T-cell (primary cell): ENCODE results near the gene TMEM128. TPM values are rescaled to one million over a fixed set of nuclear protein-coding genes. Genes with fewer than 3 reads are reported as not detected.
A peak's percentile ranks its signal among the peaks of the same experiment; 100 is the strongest.
"Not testable (repeated sequence)": the region's sequence is repeated elsewhere in the genome, so short reads cannot be mapped to it uniquely, and the experiment has no call there.

Source experiments
- ATAC-seq, 4 experiments: fragments of 200-7000 bp in 3 of 4; fragments of 150-1000 bp in 1 of 4; cut with Tn5 transposase; replicated peaks in 1 of 4; 1 replicate in 3 of 4; 2 replicates in 1 of 4; pipeline ENCODE4 v1.10.0; 2021; ENCODE audit warnings: moderate library complexity in 3 of 4, mild to moderate bottlenecking in 2 of 4, moderate number of reproducible peaks in 1 of 4
- CTCF ChIA-PET, 2 donors: fragments of 300-600 bp; sonication (Branson Sonifier 250); formaldehyde crosslinking; loops; one replicate each; lab custom pipeline; 2022; ENCODE audit warnings: antibody characterized with exemption in 2 of 2; lab: Charles Lee
- POLR2A ChIA-PET, 2 donors: fragments of 300-600 bp; sonication (Branson Sonifier 250); formaldehyde crosslinking; loops; one replicate each; lab custom pipeline; 2022; ENCODE audit warnings: antibody characterized with exemption in 2 of 2; lab: Charles Lee
- DNase-seq, 35 experiments: peaks; one replicate each; pipeline versions ENCODE4 v3.0.0 to v3.0.0-alpha.2; 2013 to 2023
- H3K27ac ChIP-seq: one replicate; pipeline ENCODE4 v1.5.1; 2013; ENCODE audit warnings: low read length
- H3K27me3 ChIP-seq, 2 experiments: replicated peaks in 1 of 2; 1 replicate in 1 of 2; 2 replicates in 1 of 2; pipeline versions ENCODE4 v1.6.1 to v1.7.0; 2013; ENCODE audit warnings: low read length in 1 of 2, mixed read lengths in 1 of 2; ENCODE audit not compliant: control insufficient read depth in 2 of 2, insufficient read depth in 2 of 2; ENCODE audit errors: extremely low read depth in 1 of 2
- H3K36me3 ChIP-seq, 2 donors: 1 replicate in 1 of 2; 2 replicates in 1 of 2; pipeline versions ENCODE4 v1.6.1 to v1.7.0; 2013; ENCODE audit warnings: low read length in 1 of 2; ENCODE audit not compliant: control insufficient read depth in 2 of 2, insufficient read depth in 1 of 2; ENCODE audit errors: extremely low read depth in 1 of 2
- H3K4me1 ChIP-seq, 2 experiments: 1 replicate in 1 of 2; 2 replicates in 1 of 2; pipeline versions ENCODE4 v1.6.1 to v1.7.0; 2013; ENCODE audit warnings: low read length in 2 of 2, mixed read lengths in 1 of 2; ENCODE audit not compliant: insufficient read depth in 2 of 2, control insufficient read depth in 1 of 2; ENCODE audit errors: extremely low read depth in 1 of 2
- H3K4me3 ChIP-seq, 2 donors: 1 replicate in 1 of 2; 2 replicates in 1 of 2; pipeline versions ENCODE4 v1.5.1 to v1.7.0; 2013; ENCODE audit warnings: mild to moderate bottlenecking in 2 of 2, low read length in 1 of 2, moderate library complexity in 1 of 2; ENCODE audit not compliant: control insufficient read depth in 1 of 2; ENCODE audit errors: extremely low read depth in 1 of 2
- H3K9me3 ChIP-seq: 2 replicates; pipeline ENCODE4 v1.7.0; 2013
- H3K27ac Mint-ChIP-seq, 2 donors: one replicate each; pipeline ENCODE4 v1.8.0; 2020 to 2021; ENCODE audit warnings: mild to moderate bottlenecking in 2 of 2, mixed read lengths in 2 of 2
- H3K27me3 Mint-ChIP-seq, 2 donors: one replicate each; pipeline ENCODE4 v1.8.0; 2021 to 2022; ENCODE audit warnings: mixed read lengths in 2 of 2
- H3K36me3 Mint-ChIP-seq: one replicate; pipeline ENCODE4 v1.8.0; 2021; ENCODE audit warnings: mixed read lengths
- H3K4me1 Mint-ChIP-seq, 3 donors: one replicate each; pipeline ENCODE4 v1.8.0; 2020 to 2022; ENCODE audit warnings: mixed read lengths in 3 of 3, mild to moderate bottlenecking in 1 of 3
- H3K4me3 Mint-ChIP-seq, 3 donors: one replicate each; pipeline ENCODE4 v1.8.0; 2020 to 2022; ENCODE audit warnings: mild to moderate bottlenecking in 3 of 3, mixed read lengths in 3 of 3, moderate library complexity in 3 of 3
- H3K9me3 Mint-ChIP-seq, 3 donors: one replicate each; pipeline ENCODE4 v1.8.0; 2020 to 2022; ENCODE audit warnings: mixed read lengths in 3 of 3
- whole genome bisulfite sequencing: methylation state at CpG from one replicate; pipeline ENCODE4 v1.1.5; 2013; ENCODE audit warnings: missing lambda C conversion rate; ENCODE audit not compliant: insufficient coverage; 5-methylcytosine and 5-hydroxymethylcytosine counted together
- total RNA-seq, 35 experiments: library from RNA in 6 of 35; stranded (reverse) in 6 of 35; fragments of 120-200 nt in 1 of 35; gene quantifications; one replicate each; pipeline versions ENCODE4 v1.2.1 to v1.2.4 and lab custom pipeline; 2013 to 2026

TMEM128 gene
- total RNA-seq, 5 donors from 2014 or later (not counting 1 experiment from before 2014, with no cell fraction given) = 9.9 to 22.8 (median 16.7) TPM

- H3K4me1 ChIP-seq = peaks cover 6 to 13% of the 10 kb centered on the region in 2 experiments
- H3K4me3 ChIP-seq = no peak overlapping the region
- ChIA-PET POLR2A (no interaction called here), CTCF (interaction anchor here in 1 of 2 donors (1.9 kb wide), 1 partner anchor 10 kb away, joined by 8 read pairs; no protein-coding TSS in a partner anchor)
- H3K4me1 Mint-ChIP-seq = peaks cover 31 to 40% (median 36%) of the 10 kb centered on the region in 3 donors
- peaks cover 3 to 4% of the 10 kb centered on the region in 2 donors for H3K27me3 Mint-ChIP-seq
- peaks cover 0 to 10% of the 10 kb centered on the region in 2 donors for H3K36me3 ChIP-seq
- H3K9me3 Mint-ChIP-seq = no peaks in the 10 kb centered on the region
- H3K27ac ChIP-seq = no peak overlapping the region
- H3K9me3 ChIP-seq = no peaks in the 10 kb centered on the region
- H3K27me3 ChIP-seq = peaks cover 0 to 6% of the 10 kb centered on the region in 2 experiments
- WGBS = 97% methylated on average over 5 of the region's 8 CpGs
- no peak overlapping the region for H3K27ac Mint-ChIP-seq
- H3K36me3 Mint-ChIP-seq = peaks cover 10% of the 10 kb centered on the region
- DNase-seq (no peak), ATAC-seq (no peak)
- H3K4me3 Mint-ChIP-seq = peak overlapping the region in 2 of 3 donors; percentile 37 to 51
Observed at GRCh38 chr4:4249866-4250265, 1.8 kb upstream of the TMEM128 start.

- Histone ChIP-seq H3K36me3 (peaks cover 0 to 15% of the 10 kb centered on the region in 2 donors), H3K27ac (peak overlapping the region; percentile 95), H3K4me1 (peaks cover 6 to 13% of the 10 kb centered on the region in 2 experiments)
- H3K9me3 Mint-ChIP-seq, ATAC-seq, H3K27me3 ChIP-seq, DNase-seq, H3K9me3 ChIP-seq, POLR2A ChIA-PET, H3K27me3 Mint-ChIP-seq, H3K4me3 ChIP-seq: not testable (repeated sequence)
- peak overlapping the region; percentile 44 to 97 (median 96) for H3K4me3 Mint-ChIP-seq
- CTCF ChIA-PET = interaction anchor here in 1 of 2 donors (1.1 kb wide), 1 partner anchor 11 kb away, joined by 4 read pairs; no protein-coding TSS in a partner anchor
- peak overlapping the region; percentile 97 for H3K27ac Mint-ChIP-seq
- peaks cover 11% of the 10 kb centered on the region for H3K36me3 Mint-ChIP-seq
- WGBS = 85% methylated on average over 4 of the region's 15 CpGs
- peaks cover 35 to 40% (median 36%) of the 10 kb centered on the region in 3 donors for H3K4me1 Mint-ChIP-seq
Observed at GRCh38 chr4:4249342-4249741, 1.3 kb upstream of the TMEM128 start.

GRCh38 chr4:4248885-4249203 is 821 bp upstream of the TMEM128 start:
- Mint-ChIP-seq H3K4me3 (peak overlapping the region; percentile 94 to 97 (median 96)), H3K27ac (peak overlapping the region; percentile 97), H3K4me1 (peaks cover 35 to 40% (median 36%) of the 10 kb centered on the region in 3 donors), H3K36me3 (peaks cover 13% of the 10 kb centered on the region), H3K9me3 (no peaks in the 10 kb centered on the region), H3K27me3 (no peaks in the 10 kb centered on the region)
- CTCF ChIA-PET = interaction anchor here (0.5 to 1.7 kb wide), 5 partner anchors 9 to 188 kb away, joined by 3 to 6 read pairs (median 4); no protein-coding TSS in a partner anchor
- POLR2A ChIA-PET = interaction anchor here (0.7 to 0.8 kb wide), 2 partner anchors 11 to 33 kb away, joined by 3 read pairs; no protein-coding TSS in a partner anchor
- peaks cover 6 to 13% of the 10 kb centered on the region in 2 experiments for H3K4me1 ChIP-seq
- 35% methylated on average over 9 of the region's 10 CpGs for WGBS
- ATAC-seq (no peak), DNase-seq (no peak)
- H3K4me3 ChIP-seq = peak overlapping the region; percentile 94 to 97
- H3K27me3 ChIP-seq = no peaks in the 10 kb centered on the region
- H3K36me3 ChIP-seq = peaks cover 0 to 19% of the 10 kb centered on the region in 2 donors
- peak overlapping the region; percentile 95 for H3K27ac ChIP-seq
- H3K9me3 ChIP-seq = no peaks in the 10 kb centered on the region

- ATAC-seq (peak; percentile 12 to 51 (median 46)), DNase-seq (peak in 2 of 35 experiments; percentile 5)
- peak overlapping the region; percentile 95 for H3K27ac ChIP-seq
- H3K4me3 ChIP-seq = peak overlapping the region; percentile 94 to 97
- ChIA-PET CTCF (interaction anchor here (0.8 to 1.7 kb wide), 5 partner anchors 11 to 89 kb away, joined by 3 to 6 read pairs (median 3); no protein-coding TSS in a partner anchor), POLR2A (interaction anchor here in 1 of 2 donors (0.8 kb wide), 1 partner anchor 22 kb away, joined by 8 read pairs; no protein-coding TSS in a partner anchor)
- H3K27me3 ChIP-seq = no peaks in the 10 kb centered on the region
- peaks cover 19% of the 10 kb centered on the region for H3K36me3 Mint-ChIP-seq
- peaks cover 2 to 24% of the 10 kb centered on the region in 2 donors for H3K36me3 ChIP-seq
- H3K9me3 Mint-ChIP-seq = no peaks in the 10 kb centered on the region
- H3K4me1 ChIP-seq = peaks cover 6 to 13% of the 10 kb centered on the region in 2 experiments
- H3K9me3 ChIP-seq = no peaks in the 10 kb centered on the region
- H3K27ac Mint-ChIP-seq = peak overlapping the region; percentile 97
- H3K4me3 Mint-ChIP-seq = peak overlapping the region; percentile 94 to 97 (median 96)
- 2% methylated on average over 11 of the region's 12 CpGs for WGBS
- H3K4me1 Mint-ChIP-seq = peaks cover 35 to 37% (median 36%) of the 10 kb centered on the region in 3 donors
- H3K27me3 Mint-ChIP-seq = no peaks in the 10 kb centered on the region
Observed at GRCh38 chr4:4247696-4248028, 361 bp downstream of the TMEM128 start.

GRCh38 chr4:4245172-4245571 is 2.9 kb downstream of the TMEM128 start:
- POLR2A ChIA-PET = no interaction called here

GRCh38 chr4:4239551-4239950 is 8.5 kb downstream of the TMEM128 start:
- H3K9me3 Mint-ChIP-seq, H3K4me1 Mint-ChIP-seq, H3K27ac Mint-ChIP-seq, DNase-seq, H3K4me3 Mint-ChIP-seq, H3K27me3 Mint-ChIP-seq, H3K27ac ChIP-seq, POLR2A ChIA-PET, H3K4me3 ChIP-seq, H3K27me3 ChIP-seq, H3K4me1 ChIP-seq, H3K9me3 ChIP-seq, ATAC-seq, CTCF ChIA-PET: not testable (repeated sequence)
- peaks cover 10 to 47% of the 10 kb centered on the region in 2 donors for H3K36me3 ChIP-seq
- peaks cover 55% of the 10 kb centered on the region for H3K36me3 Mint-ChIP-seq
- WGBS = no CpG with 5 or more reads among the region's 3 CpGs

More at GRCh38 chr4:4245172-4245571, 2.9 kb downstream of the TMEM128 start:
- Histone ChIP-seq H3K4me1 (peaks cover 6 to 13% of the 10 kb centered on the region in 2 experiments), H3K27me3 (no peaks in the 10 kb centered on the region), H3K36me3 (peaks cover 10 to 43% of the 10 kb centered on the region in 2 donors), H3K9me3 (no peaks in the 10 kb centered on the region), H3K4me3 (no peak overlapping the region), H3K27ac (no peak overlapping the region)
- peaks cover 35 to 41% (median 38%) of the 10 kb centered on the region in 3 donors for H3K4me1 Mint-ChIP-seq
- no peak overlapping the region for H3K4me3 Mint-ChIP-seq
- H3K36me3 Mint-ChIP-seq = peaks cover 31% of the 10 kb centered on the region
- WGBS = 100% methylated on average over 1 of the region's 1 CpG
- H3K27ac Mint-ChIP-seq = peak overlapping the region in 1 of 2 donors; percentile 16
- H3K27me3 Mint-ChIP-seq = no peaks in the 10 kb centered on the region
- CTCF ChIA-PET = no interaction called here
- no peak for DNase-seq
- ATAC-seq = no peak
- no peaks in the 10 kb centered on the region for H3K9me3 Mint-ChIP-seq
